IMR-90 (cell line): Measurements from ENCODE around the gene ISCU. TPM values are rescaled to one million over a fixed set of nuclear protein-coding genes. Genes with fewer than 3 reads are reported as not detected.

Experiments used
- ATAC-seq: fragments of 200-7000 bp; cut with Tn5 transposase; 2 replicates; pipeline ENCODE4 v1.9.1; 2020; ENCODE audit warnings: low read depth, mild to moderate bottlenecking, moderate library complexity
- BruUV-seq: library from RNA; stranded (reverse); fragments of 400-500 nt; replicated peaks from 2 replicates; lab custom pipeline; 2021; lab: Mats Ljungman, UMichigan
- CTCF ChIA-PET: fragments of 300-600 bp; formaldehyde crosslinking; extraction: SDS; loops from one replicate; lab custom pipeline; 2021; ENCODE audit warnings: antibody characterized with exemption; lab: Yijun Ruan, JAX
- POLR2A ChIA-PET: fragments of 300-600 bp; sonication (Branson Sonifier 250); formaldehyde crosslinking; loops from one replicate; lab custom pipeline; 2022; ENCODE audit warnings: antibody characterized with exemption; ENCODE audit not compliant: unreplicated experiment; lab: Charles Lee
- DNase-seq: peaks from one replicate; pipeline ENCODE4 v3.0.0; 2013
- H2AFZ ChIP-seq: replicated peaks from 2 replicates; pipeline ENCODE3; 2013; ENCODE audit warnings: low read length, mild to moderate bottlenecking; ENCODE audit not compliant: poor library complexity
- H2AK5ac ChIP-seq: 2 replicates; pipeline ENCODE4 v1.6.1; 2013; ENCODE audit warnings: low read depth, low read length, inconsistent platforms
- H2AK9ac ChIP-seq: replicated peaks from 2 replicates; pipeline ENCODE3; 2013; ENCODE audit warnings: mild to moderate bottlenecking, low read depth, low read length, moderate library complexity; ENCODE audit not compliant: poor library complexity
- H2BK120ac ChIP-seq: 2 replicates; pipeline ENCODE4 v1.6.1; 2013; ENCODE audit warnings: low read depth, low read length, inconsistent platforms
- H2BK15ac ChIP-seq: 3 replicates; pipeline ENCODE4 v1.6.1; 2013; ENCODE audit warnings: low read depth, low read length, inconsistent platforms
- H2BK20ac ChIP-seq: 2 replicates; pipeline ENCODE4 v1.6.1; 2013; ENCODE audit warnings: low read depth, mild to moderate bottlenecking, inconsistent platforms, low read length, moderate library complexity
- H2BK5ac ChIP-seq: 2 replicates; pipeline ENCODE4 v1.6.1; 2013; ENCODE audit warnings: mild to moderate bottlenecking, low read depth, low read length, inconsistent platforms; ENCODE audit not compliant: poor library complexity, severe bottlenecking
- H3K14ac ChIP-seq: replicated peaks from 2 replicates; pipeline ENCODE4 v1.6.1; 2013; ENCODE audit warnings: low read depth, low read length, inconsistent platforms
- H3K18ac ChIP-seq: 2 replicates; pipeline ENCODE4 v1.6.1; 2013; ENCODE audit warnings: low read depth, low read length, control low read depth
- H3K23ac ChIP-seq: 2 replicates; pipeline ENCODE4 v1.6.1; 2013; ENCODE audit warnings: low read depth, low read length, inconsistent platforms
- H3K27ac ChIP-seq: 2 replicates; pipeline ENCODE4 v1.5.1; 2013; ENCODE audit warnings: mild to moderate bottlenecking, control low read depth, low read length; ENCODE audit not compliant: insufficient read depth
- H3K27me3 ChIP-seq: 2 replicates; pipeline ENCODE4 v1.6.1; 2013; ENCODE audit warnings: low read length; ENCODE audit not compliant: control insufficient read depth, insufficient read depth
- H3K36me3 ChIP-seq: 2 replicates; pipeline ENCODE4 v1.6.1; 2013; ENCODE audit warnings: low read length, mixed read lengths; ENCODE audit not compliant: control insufficient read depth, insufficient read depth
- H3K4ac ChIP-seq: 2 replicates; pipeline ENCODE4 v1.6.1; 2013; ENCODE audit warnings: low read depth, low read length, inconsistent platforms
- H3K4me1 ChIP-seq: 2 replicates; pipeline ENCODE4 v1.6.1; 2013; ENCODE audit warnings: low read length, mixed read lengths; ENCODE audit not compliant: control insufficient read depth, insufficient read depth
- H3K4me2 ChIP-seq: 2 replicates; pipeline ENCODE4 v1.6.1; 2013; ENCODE audit warnings: low read depth, mild to moderate bottlenecking, control low read depth, low read length, moderate library complexity
- H3K4me3 ChIP-seq: 2 replicates; pipeline ENCODE4 v1.5.1; 2013; ENCODE audit warnings: low read depth, mild to moderate bottlenecking, control low read depth, low read length, moderate library complexity; ENCODE audit not compliant: insufficient read depth
- H3K56ac ChIP-seq: 2 replicates; pipeline ENCODE4 v1.6.1; 2013; ENCODE audit warnings: low read length, inconsistent platforms; ENCODE audit not compliant: insufficient read depth; ENCODE audit errors: extremely low read depth
- H3K79me1 ChIP-seq, 2 experiments: 2 replicates each; pipeline ENCODE4 v1.6.1; 2013; ENCODE audit warnings: low read length in 2 of 2, inconsistent platforms in 1 of 2, low read depth in 1 of 2
- H3K9ac ChIP-seq: 2 replicates; pipeline ENCODE4 v1.6.1; 2013; ENCODE audit warnings: low read depth, low read length, control low read depth
- H3K9me1 ChIP-seq: 2 replicates; pipeline ENCODE4 v1.6.1; 2013; ENCODE audit warnings: low read length, inconsistent platforms; ENCODE audit not compliant: insufficient read depth
- H3K9me3 ChIP-seq: 2 replicates; pipeline ENCODE4 v1.6.1; 2013; ENCODE audit warnings: low read length; ENCODE audit not compliant: control insufficient read depth, insufficient read depth
- H4K20me1 ChIP-seq: 2 replicates; pipeline ENCODE4 v1.6.1; 2013; ENCODE audit warnings: low read length, inconsistent platforms; ENCODE audit not compliant: insufficient read depth
- H4K5ac ChIP-seq: 2 replicates; pipeline ENCODE4 v1.6.1; 2013; ENCODE audit warnings: mild to moderate bottlenecking, low read depth, low read length, control low read depth
- H4K8ac ChIP-seq, 2 experiments: 2 replicates each; pipeline ENCODE4 v1.6.1; 2013; ENCODE audit warnings: low read depth in 2 of 2, low read length in 2 of 2, control low read depth in 1 of 2, inconsistent platforms in 1 of 2
- H4K91ac ChIP-seq: 2 replicates; pipeline ENCODE4 v1.6.1; 2013; ENCODE audit warnings: low read depth, low read length, inconsistent platforms; ENCODE audit not compliant: insufficient read depth
- BHLHE40 ChIP-seq: fragments of 150-350 bp; IDR thresholded peaks from 2 replicates; pipeline ENCODE4 v1.6.1; 2016; ENCODE audit warnings: mild to moderate bottlenecking, low read depth, low read length
- CHD1 ChIP-seq: IDR thresholded peaks from 2 replicates; pipeline ENCODE4 v1.6.1; 2012; ENCODE audit warnings: low read depth, low read length, improper control_type of control experiment
- MAFK ChIP-seq: IDR thresholded peaks from 2 replicates; pipeline ENCODE4 v1.6.1; 2012; ENCODE audit warnings: low read depth, low read length, improper control_type of control experiment
- NFE2L2 ChIP-seq: fragments of 150-350 bp; IDR thresholded peaks from 2 replicates; pipeline ENCODE4 v1.6.1; 2016; ENCODE audit warnings: low read depth, mild to moderate bottlenecking, low read length
- POLR2A ChIP-seq: IDR thresholded peaks from 2 replicates; pipeline ENCODE4 v1.6.1; 2012; ENCODE audit warnings: mild to moderate bottlenecking, low read depth, low read length
- RAD21 ChIP-seq: IDR thresholded peaks from 2 replicates; pipeline ENCODE4 v1.6.1; 2012; ENCODE audit warnings: low read length, improper control_type of control experiment
- RCOR1 ChIP-seq: IDR thresholded peaks from 2 replicates; pipeline ENCODE4 v1.6.1; 2012; ENCODE audit warnings: mild to moderate bottlenecking, low read length, improper control_type of control experiment; ENCODE audit not compliant: insufficient replicate concordance
- RFX5 ChIP-seq: IDR thresholded peaks from 2 replicates; pipeline ENCODE4 v1.8.0; 2012; ENCODE audit warnings: low read depth, mild to moderate bottlenecking, low read length, moderate library complexity
- SMC3 ChIP-seq: fragments of 150-350 bp; IDR thresholded peaks from 2 replicates; pipeline ENCODE4 v1.6.1; 2016; ENCODE audit warnings: low read depth, mild to moderate bottlenecking, antibody characterized with exemption, low read length, moderate library complexity
- USF2 ChIP-seq: fragments of 150-350 bp; IDR thresholded peaks from 2 replicates; pipeline ENCODE4 v1.6.1; 2017; ENCODE audit warnings: mild to moderate bottlenecking, antibody characterized with exemption, low read length, low read depth
- WGBS, 2 experiments: methylation state at CpG; one replicate each; pipeline versions ENCODE4 v1.1.5 to v1.1.7; 2013; ENCODE audit warnings: missing lambda C conversion rate in 2 of 2; ENCODE audit not compliant: insufficient read length in 1 of 2; ENCODE audit errors: extremely low coverage in 2 of 2; 5-methylcytosine and 5-hydroxymethylcytosine counted together
- dilution Hi-C: fragments of 300-500 bp; cut with HindIII; formaldehyde crosslinking; loops from one replicate; pipeline ENCODE4 v1.14.3; 2018; ENCODE audit warnings: low sequenced_read_pairs; ENCODE audit not compliant: unreplicated experiment
- in situ Hi-C: fragments of 300-500 bp; cut with MboI; formaldehyde crosslinking; loops from 3 replicates; pipeline ENCODE4 v1.14.3; 2019; ENCODE audit warnings: low sequenced_read_pairs, inconsistent platforms, mixed read lengths
- intact Hi-C: fragments of 100-400 bp; cut with micrococcal nuclease; formaldehyde crosslinking; loops from 2 replicates; pipeline ENCODE4 v1.10.0; 2022
- polyA plus RNA-seq, 3 experiments: library from polyadenylated mRNA; depleted of rRNA; stranded (reverse); fragments of >200 nt; gene quantifications; 2 replicates each; pipeline ENCODE4 v1.2.3, GENCODE V29; 2012; ENCODE audit warnings: low replicate concordance in 1 of 3
- total RNA-seq: library from RNA; depleted of rRNA; stranded (reverse); fragments of >200 nt; gene quantifications from 2 replicates; pipeline ENCODE4 v1.2.3, GENCODE V29; 2012

Gene ISCU
- total and polyA plus RNA-seq, 2 of the 4 experiments (the other 2 are of a cell fraction), result 52.7 to 87.2 TPM

- H3K9me1 ChIP-seq, result no peaks in the 10 kb centered on the region; the same call in none of the 2 replicates
- 77% methylated on average over 2 of the region's 2 CpGs; no CpG with 5 or more reads in 1 of the 2 experiments for WGBS, 2 experiments
- H3K79me1 ChIP-seq, result no peaks in the 10 kb centered on the region
- no peak overlapping the region for H2BK5ac ChIP-seq
- H4K8ac ChIP-seq, result no peak overlapping the region
- H3K18ac ChIP-seq, result no peak overlapping the region
- no peak overlapping the region for H2BK120ac ChIP-seq
- H3K4me2 ChIP-seq, result no peak overlapping the region
- no peak overlapping the region for H4K5ac ChIP-seq
- H2AK9ac ChIP-seq, result no peak overlapping the region
- peaks cover 2% of the 10 kb centered on the region; the same call in 1 of the 2 replicates for H3K4me1 ChIP-seq
- ATAC-seq (no peak), DNase-seq (no peak)
- H3K4ac ChIP-seq, result no peak overlapping the region; the same call in 1 of the 2 replicates
- BruUV-seq, result no TSS peak
- in situ Hi-C loops (no loop called here), intact Hi-C loops (no loop called here), dilution Hi-C loops (no loop called here)
- no peak overlapping the region for H3K4me3 ChIP-seq
- no peak overlapping the region for H2AFZ ChIP-seq
- H3K27me3 ChIP-seq, result no peaks in the 10 kb centered on the region
- no peak overlapping the region for H3K27ac ChIP-seq
- H2AK5ac ChIP-seq, result peak overlapping the region; percentile 58
- POLR2A ChIA-PET, result no interaction called here
- TF ChIP-seq RCOR1 (no peak), CHD1 (no peak), RFX5 (no peak), POLR2A (no peak), NFE2L2 (no peak), RAD21 (no peak), MAFK (no peak), BHLHE40 (no peak), USF2 (no peak), SMC3 (no peak)
- H3K9ac ChIP-seq, result no peak overlapping the region
- H3K9me3 ChIP-seq, result no peaks in the 10 kb centered on the region
- H2BK15ac ChIP-seq, result peak overlapping the region; percentile 91
- H4K20me1 ChIP-seq, result no peaks in the 10 kb centered on the region
- H3K23ac ChIP-seq, result no peak overlapping the region
- CTCF ChIA-PET, result no interaction called here
- no peak overlapping the region for H3K14ac ChIP-seq
- peak overlapping the region; percentile 16; the same call in 1 of the 2 replicates for H3K56ac ChIP-seq
- H4K91ac ChIP-seq, result peak overlapping the region; percentile 32
- no peaks in the 10 kb centered on the region for H3K36me3 ChIP-seq
- H2BK20ac ChIP-seq, result 0 out of 2 replicates have a peak overlapping the region, but pooled peaks have one; percentile 32
Observed at GRCh38 chr12:108578264-108578663, 15.9 kb downstream of the ISCU start.
